DMS79 (cell line): ENCODE results near the gene TMEM9.

Experiments used
- DNase-seq: peaks from one replicate; lab custom pipeline; 2025; lab: John Stamatoyannopoulos, UW

TMEM9 gene

DNA sequence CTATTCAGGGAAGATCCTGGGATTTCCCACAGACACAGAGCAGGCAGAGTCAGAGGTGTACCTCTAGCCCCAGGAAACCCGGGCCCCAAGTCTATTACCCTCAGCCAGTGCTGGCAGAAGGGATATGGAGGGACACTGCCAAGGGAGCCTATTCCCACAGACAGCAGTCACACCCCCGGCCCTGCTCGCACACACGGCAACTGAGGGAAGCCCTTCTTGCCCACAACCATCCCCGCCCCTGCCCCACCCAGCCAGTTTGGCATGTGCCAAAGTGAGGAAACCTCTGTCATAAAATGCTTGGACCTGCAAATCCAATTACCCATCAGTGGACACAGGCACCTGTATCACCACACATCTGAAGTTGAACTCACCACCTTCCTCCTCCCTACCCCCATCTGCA lies 48.6 kb downstream of the TMEM9 start:
- no peak for DNase-seq

DNA sequence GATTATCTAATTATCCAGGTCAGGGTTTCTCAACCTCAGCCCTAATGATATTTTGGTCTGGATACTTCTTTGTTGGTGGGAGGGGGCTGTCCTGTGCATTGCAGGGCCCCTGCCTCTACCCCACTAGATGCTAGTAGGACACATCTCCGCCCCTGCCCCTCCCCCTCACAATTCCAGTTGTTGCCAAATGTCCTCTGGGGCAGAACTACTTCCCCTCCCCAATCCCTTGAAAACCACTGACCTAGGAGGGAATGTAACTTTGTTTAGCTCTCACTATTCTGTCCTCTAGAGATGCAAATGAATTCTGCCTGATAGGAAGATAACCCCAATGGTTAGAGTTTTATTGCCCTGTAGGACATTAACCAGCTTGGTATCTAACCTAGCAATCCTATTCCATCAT lies 50.1 kb downstream of the TMEM9 start:
- DNase-seq, result no peak

DNA sequence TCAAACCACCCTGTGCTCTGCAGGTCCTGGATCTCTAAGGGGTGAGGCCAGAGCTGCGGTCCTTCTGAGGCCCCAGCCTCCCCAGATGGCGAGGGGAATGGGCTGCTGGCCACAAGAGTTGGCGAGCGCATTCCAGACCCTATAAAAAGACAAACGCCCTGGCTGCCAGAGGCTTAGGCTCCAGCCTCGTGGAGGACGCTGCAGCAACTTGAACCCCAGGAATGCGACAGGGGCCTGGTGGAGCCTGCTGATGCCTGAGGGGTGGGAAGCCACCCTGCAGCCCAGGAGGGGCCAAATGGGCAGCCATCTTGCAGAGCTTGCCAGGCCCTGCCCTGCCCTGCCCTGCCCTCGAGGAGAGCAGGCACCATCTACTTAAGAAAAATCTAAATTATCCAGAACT lies 50.6 kb downstream of the TMEM9 start:
- DNase-seq, result no peak

- no peak for DNase-seq
Observed at GRCh38 chr1:201100169-201100930, 53.9 kb downstream of the TMEM9 start.

DNA sequence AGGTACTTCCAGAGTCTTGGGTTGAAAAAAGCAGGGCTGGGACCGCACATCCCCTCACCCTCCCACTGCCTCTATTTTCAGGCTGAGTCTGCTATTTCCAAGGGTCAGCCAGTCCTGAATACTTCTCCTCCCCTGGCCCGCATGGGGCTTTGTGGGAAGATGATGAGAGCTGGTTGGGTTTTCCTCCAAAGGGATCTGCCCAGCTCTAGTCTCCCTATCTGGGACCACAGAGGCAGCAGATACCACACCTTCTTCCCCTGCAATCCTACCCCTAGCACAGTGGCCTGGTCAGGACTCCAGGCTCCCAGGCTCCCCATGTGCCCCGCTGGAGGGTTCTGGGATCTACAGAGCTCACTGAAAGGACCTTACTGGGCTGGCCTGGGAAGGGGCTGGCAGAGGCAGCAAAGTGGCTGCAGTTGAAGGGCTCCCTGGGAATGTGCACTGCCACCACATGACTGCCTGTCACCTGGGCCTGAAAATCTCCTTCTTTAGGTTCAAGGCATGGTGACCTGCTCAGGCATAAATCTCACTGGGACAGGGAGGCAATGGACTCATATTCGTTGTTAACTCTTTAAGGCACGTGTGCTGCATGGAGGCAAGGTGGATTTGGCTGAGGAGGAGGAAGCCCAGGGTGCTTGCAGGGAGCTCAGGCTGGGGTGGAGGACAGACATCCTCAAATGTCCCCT lies 55.1 kb downstream of the TMEM9 start:
- DNase-seq, result no peak

DNA sequence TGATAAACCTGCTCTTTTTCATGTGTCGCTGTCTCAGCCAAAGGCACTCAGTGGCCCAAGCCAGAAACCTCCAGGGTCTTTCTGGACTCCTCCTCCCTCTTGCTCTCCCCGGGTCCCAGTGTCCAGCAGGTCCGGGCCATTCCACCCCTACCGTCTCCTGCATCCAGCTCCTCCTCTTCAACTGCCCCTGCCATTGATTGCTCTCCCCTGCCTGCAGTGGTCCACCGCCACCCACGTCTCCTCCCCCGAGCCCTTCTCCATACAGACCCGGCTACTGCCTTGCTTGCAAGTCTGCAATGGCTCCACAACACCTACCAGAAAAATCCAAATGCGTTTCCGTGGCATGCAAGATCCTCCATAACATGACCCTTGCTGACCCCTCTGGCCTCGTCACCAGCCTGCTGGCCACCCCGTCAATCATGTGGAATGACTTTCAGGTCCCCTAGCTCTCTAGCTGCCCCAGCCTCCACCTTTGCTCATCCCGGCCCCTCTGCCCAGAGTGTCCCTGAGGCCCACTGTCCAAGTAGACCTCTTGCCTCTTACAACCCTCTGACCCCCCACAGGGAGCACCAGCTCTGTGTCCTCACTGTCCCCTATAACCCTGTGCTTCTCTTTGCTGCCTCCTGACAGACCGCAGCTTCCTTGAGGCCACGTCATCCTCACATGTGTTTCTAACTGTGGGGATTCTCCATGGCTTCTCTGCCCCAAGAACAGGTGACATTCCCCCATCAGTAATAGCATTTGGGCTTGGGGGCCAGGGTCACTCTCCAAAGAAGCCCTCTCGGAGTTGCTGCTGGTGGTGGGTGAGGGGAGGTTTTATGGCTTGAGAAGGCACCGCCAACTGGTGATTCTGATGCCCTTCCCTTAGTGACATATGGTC lies 57.1 kb downstream of the TMEM9 start:
- DNase-seq, result no peak

DNA sequence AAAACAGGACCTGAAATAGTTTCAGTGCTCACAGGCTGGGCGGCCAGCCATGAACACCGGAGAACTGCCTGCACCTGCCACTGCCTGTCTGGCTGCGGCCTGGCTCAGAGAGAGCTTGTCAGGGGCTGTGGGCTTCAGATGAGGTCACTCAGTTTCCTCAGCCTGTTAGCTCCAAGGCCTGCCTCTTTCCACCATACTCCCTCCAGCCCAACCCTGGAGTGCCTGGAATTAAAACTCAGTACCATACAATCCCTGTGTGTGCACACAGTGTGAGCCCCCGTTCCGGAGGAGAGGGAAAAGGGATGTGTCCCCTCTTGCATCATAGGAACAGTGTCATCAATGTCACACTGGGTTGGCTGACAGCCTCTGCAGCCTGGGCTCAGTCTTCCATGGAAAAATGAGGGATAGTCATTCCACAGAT lies 58.2 kb downstream of the TMEM9 start:
- peak; percentile 6 for DNase-seq

DNA sequence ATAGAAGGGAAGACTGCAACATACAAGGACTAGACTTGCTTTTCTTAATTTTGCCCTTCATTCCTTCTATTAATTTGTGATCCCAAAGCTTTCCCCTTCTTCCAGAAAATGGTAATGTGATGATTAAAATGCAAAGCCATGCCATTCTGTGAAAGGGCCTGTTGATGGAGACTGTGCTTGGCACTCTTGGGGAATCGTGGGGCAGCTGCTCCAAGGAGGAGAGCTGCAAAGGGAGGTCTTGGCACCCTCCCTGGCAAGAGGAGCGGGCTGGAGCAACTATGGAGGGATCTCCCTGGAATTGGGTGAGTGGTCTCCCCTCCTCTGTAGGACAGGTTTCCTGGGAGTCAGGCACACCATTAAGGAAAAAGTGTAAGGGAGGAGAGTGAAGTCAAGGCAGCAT lies 58.7 kb downstream of the TMEM9 start:
- no peak for DNase-seq

GRCh38 chr1:201094832-201095231 lies 59.4 kb downstream of the TMEM9 start:
- DNase-seq, result no peak

DNA sequence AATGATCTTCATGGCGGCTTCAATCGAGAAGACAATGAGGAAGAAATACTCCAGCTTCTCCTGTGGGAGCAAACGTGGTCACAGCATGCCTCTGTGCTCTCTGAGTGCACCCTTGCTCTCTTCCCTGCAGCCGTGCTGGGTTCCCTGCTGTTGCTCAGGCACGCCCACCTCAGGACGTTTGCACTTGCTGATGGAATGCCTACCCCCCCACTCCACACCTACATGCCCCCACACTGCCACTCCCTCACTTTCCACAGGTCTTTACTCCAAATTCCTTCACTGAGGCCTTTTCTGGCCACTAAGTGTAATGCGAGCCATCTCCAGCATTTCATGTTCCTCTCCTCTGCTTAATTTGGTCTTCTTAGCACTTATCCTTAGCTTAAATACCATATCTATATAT lies 60.3 kb downstream of the TMEM9 start:
- DNase-seq, result no peak

- no peak for DNase-seq
Observed at GRCh38 chr1:201093561-201093960, 60.7 kb downstream of the TMEM9 start.

DNA sequence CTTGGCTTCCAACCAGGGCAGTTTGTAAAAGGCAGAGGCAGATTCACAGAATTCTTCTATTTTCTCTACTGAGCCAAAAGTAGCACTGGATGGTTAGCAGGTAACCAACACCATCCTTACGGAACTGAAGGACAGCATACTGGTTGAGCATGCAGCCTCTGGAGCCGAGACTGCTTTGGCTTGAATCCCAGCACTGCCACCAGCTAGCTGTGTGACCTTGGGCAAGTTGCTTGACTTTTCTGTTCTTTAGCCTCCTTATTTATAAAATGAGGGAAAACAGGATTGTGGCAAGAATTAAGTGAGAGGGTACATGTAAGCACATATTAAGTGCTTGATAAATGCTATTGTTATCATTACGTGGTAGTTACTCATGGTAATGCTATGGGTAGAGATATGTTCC lies 61.5 kb downstream of the TMEM9 start:
- no peak for DNase-seq

- DNase-seq, result no peak
Observed at GRCh38 chr1:201091256-201091655, 63.0 kb downstream of the TMEM9 start.

DNA sequence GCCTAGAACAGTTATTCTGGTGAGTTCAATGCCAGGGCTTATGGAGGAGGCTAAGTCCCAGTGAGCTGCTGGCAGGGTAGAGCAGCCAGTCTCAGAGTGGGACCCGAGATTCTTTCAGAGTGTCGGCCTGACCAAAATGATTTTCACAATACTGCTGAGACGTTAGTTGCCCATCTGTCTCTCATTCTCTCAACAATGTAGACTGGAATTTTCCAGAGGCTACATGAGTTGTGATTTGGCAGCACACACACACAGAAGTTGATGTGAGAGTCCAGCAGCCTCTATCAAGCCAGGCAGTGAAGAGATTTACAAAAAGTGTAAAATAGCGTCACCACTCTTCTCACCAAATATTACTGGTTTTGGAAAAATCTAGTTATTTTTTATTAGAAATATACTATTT lies 63.7 kb downstream of the TMEM9 start:
- DNase-seq, result no peak

- peak; percentile 11 for DNase-seq
Observed at GRCh38 chr1:201089596-201089995, 64.7 kb downstream of the TMEM9 start.

- no peak for DNase-seq
Observed at GRCh38 chr1:201088901-201089525, 65.3 kb downstream of the TMEM9 start.

DNA sequence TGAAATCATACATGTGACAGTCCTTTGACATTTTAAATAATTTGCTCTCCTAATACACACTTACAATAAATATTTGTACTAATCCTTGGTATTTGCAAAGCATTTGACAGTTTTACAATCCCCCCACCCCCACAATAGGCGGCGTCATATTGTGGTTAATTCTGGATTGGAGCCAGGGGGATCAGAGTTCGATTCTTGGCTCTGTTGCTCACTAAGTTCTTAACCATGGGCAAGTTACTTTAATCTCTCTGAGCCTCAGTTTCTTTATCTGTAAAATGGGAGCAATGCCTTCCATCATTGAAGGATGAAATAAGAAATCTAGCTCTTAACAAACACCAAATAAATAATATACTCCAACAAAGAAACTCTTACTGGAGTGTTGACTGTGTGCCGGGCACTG lies 65.9 kb downstream of the TMEM9 start:
- no peak for DNase-seq

GRCh38 chr1:201085902-201086735 lies 68.2 kb downstream of the TMEM9 start:
- DNase-seq, result no peak
